ENCODE measurements around the gene C3orf52.

The C3orf52 gene

DNA sequence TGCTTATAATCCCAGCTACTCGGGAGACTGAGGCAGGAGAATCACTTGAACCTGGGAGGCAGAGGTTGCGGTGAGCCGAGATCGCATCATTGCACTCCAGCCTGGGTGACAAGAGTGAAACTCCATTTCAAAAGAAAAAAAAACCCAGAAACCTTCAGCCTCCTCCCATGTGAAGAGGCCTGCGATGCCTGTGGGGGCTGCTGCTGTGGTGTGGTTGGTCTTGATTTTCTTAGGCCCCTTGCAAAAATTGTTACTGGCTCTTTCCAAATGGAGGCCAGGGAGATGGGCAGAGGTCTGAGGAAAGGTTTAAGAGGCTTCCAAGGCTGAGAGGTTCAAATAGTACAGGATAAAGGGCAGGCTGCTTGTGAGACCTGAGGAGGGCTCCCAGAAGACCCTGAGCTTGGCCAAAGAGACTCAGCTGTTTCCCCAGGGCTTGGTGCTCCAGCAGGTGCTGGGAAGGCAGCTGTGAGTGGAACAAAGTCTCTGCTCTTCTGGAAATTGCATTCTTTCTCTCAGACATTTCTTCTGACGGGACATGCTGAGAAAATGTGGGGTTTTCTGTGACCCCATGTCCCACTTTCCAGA is 28.5 kb downstream of the C3orf52 start:
- H3K9me3 ChIP-seq (ENCODE audit: control insufficient read depth, low read length) = no peaks in the 10 kb centered on the region
- H3K9ac ChIP-seq (ENCODE audit: low read length) = no peak overlapping the region
- H3K27me3 ChIP-seq (ENCODE audit: control insufficient read depth, insufficient read depth, low read length) = no peaks in the 10 kb centered on the region
- no peak overlapping the region for H3K4me3 ChIP-seq (ENCODE audit: low read length)
- H3K4me1 ChIP-seq (ENCODE audit: control insufficient read depth, insufficient read depth, low read length) = no peaks in the 10 kb centered on the region
- H3K36me3 ChIP-seq (ENCODE audit: control insufficient read depth, insufficient read depth, low read length) = peaks cover 4% of the 10 kb centered on the region

DNA sequence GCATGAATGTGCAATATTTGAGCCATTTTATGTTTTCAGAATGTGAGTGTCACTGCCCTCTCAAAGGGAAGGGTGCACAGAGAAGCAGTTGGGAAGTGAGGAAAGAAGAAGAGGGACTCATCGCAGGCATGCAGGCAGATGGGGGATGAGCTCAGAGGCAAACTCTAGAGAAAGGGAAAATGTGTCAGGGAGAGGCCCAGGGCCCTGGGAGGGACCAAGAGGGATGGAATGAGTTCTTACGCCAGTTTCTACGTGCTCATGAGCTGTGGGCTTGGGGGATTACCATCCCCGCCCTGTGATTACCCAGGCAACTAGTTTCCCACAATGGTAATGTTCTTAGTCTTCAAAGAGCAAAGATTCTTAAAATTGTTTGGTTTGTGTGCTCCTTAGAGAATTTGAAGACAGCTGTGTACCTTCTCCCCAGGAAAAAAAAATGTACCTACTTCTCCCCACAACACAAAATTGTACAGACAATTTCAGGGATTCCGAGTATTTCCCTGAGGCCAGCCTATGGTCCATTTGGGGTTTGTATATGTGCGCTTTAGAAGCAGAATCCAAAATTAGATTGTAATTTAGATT is 29.1 kb downstream of the C3orf52 start:
- H3K9me3 ChIP-seq (ENCODE audit: control insufficient read depth, low read length) = no peaks in the 10 kb centered on the region
- H3K9ac ChIP-seq (ENCODE audit: low read length) = no peak overlapping the region
- H3K4me1 ChIP-seq (ENCODE audit: control insufficient read depth, insufficient read depth, low read length) = no peaks in the 10 kb centered on the region

DNA sequence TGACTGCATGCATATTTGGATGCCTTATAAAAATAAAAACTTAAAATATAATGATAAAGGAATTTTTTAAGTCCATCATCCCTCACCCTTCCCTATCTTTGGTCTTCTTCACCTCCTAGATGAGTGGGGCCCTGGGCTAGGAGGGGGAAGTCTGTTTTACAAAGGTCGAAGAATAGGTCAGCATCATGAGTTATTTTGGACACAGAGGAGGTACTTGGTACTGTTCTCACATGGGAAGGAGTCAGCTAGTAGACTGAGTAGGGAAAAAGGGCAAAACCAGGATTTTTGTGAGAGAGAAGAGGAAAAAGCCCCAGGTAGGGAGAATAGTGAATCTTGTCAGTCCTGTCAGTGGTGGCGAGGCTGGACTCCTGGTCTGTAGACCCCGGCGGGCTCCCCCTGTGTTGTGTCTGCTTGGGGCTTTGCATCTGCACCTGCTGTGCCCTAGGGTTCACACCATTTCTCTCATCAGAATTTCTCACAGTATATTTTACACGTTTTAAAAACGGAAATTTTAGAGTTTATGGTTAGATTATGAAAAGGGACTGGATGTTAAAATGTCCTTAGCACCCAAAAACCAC is 29.7 kb downstream of the C3orf52 start:
- no peak overlapping the region for H3K4me3 ChIP-seq (ENCODE audit: low read length)
- H3K9me3 ChIP-seq (ENCODE audit: control insufficient read depth, low read length) = no peaks in the 10 kb centered on the region
- no peaks in the 10 kb centered on the region for H3K27me3 ChIP-seq (ENCODE audit: control insufficient read depth, insufficient read depth, low read length)
- H3K36me3 ChIP-seq (ENCODE audit: control insufficient read depth, insufficient read depth, low read length) = peaks cover 4% of the 10 kb centered on the region
- no peaks in the 10 kb centered on the region for H3K4me1 ChIP-seq (ENCODE audit: control insufficient read depth, insufficient read depth, low read length)
- H3K9ac ChIP-seq (ENCODE audit: low read length) = no peak overlapping the region

More for the DNA sequence above, 29.1 kb downstream of the C3orf52 start:
- peaks cover 4% of the 10 kb centered on the region for H3K36me3 ChIP-seq (ENCODE audit: control insufficient read depth, insufficient read depth, low read length)
- H3K27me3 ChIP-seq (ENCODE audit: control insufficient read depth, insufficient read depth, low read length) = no peaks in the 10 kb centered on the region
- no peak overlapping the region for H3K4me3 ChIP-seq (ENCODE audit: low read length)

DNA sequence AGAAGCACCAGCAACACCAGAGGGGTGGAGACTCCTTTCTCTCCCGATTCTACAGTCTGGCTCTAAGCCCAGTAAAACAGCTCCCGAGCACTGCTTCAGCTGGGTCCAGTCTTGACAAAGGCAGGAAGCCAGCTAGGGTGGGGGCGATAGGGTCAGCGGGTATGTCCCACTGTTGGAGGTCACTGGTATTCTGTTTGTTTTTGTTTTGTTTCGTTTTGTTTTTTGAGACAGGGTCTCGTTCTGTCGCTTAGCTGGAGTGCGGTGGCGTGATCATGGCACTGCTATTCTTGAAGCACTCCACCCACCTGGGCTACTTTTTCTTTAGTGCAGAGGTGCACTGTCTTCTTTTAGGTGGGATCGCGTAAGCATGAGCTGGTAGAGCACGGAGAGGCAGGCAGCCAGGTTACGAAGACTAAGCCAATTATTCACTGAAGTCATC is 30.6 kb downstream of the C3orf52 start:
- H3K4me1 ChIP-seq (ENCODE audit: control insufficient read depth, insufficient read depth, low read length) = no peaks in the 10 kb centered on the region
- no peak overlapping the region for H3K9ac ChIP-seq (ENCODE audit: low read length)
- no peaks in the 10 kb centered on the region for H3K27me3 ChIP-seq (ENCODE audit: control insufficient read depth, insufficient read depth, low read length)
- no peak overlapping the region for H3K4me3 ChIP-seq (ENCODE audit: low read length)
- H3K9me3 ChIP-seq (ENCODE audit: control insufficient read depth, low read length) = no peaks in the 10 kb centered on the region
- peaks cover 4% of the 10 kb centered on the region for H3K36me3 ChIP-seq (ENCODE audit: control insufficient read depth, insufficient read depth, low read length)

DNA sequence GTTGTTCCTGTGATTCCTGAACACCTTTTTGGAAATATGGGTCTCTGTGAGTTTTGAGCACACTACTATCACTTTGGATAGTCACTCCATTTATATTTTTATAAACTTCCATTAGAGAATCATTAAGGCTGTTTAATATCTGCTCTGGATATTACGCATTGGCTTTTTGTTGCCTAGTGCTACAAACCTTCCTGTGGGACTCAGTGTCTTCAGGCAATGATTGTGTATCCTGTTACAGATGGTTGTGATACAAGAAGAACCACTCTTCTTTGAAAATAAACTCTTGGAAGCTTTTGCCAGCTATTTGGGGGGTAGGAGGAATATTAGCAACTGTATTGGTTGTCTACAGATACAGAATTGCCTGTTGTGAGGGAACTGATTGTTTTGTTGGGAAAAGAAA is 31.2 kb downstream of the C3orf52 start:
- Histone ChIP-seq H3K36me3 (ENCODE audit: control insufficient read depth, insufficient read depth, low read length) (peaks cover 4% of the 10 kb centered on the region), H3K9ac (ENCODE audit: low read length) (no peak overlapping the region), H3K27me3 (ENCODE audit: control insufficient read depth, insufficient read depth, low read length) (no peaks in the 10 kb centered on the region), H3K4me3 (ENCODE audit: low read length) (no peak overlapping the region), H3K9me3 (ENCODE audit: control insufficient read depth, low read length) (no peaks in the 10 kb centered on the region), H3K4me1 (ENCODE audit: control insufficient read depth, insufficient read depth, low read length) (no peaks in the 10 kb centered on the region)

GRCh38 chr3:112117841-112118571 is 31.8 kb downstream of the C3orf52 start:
- Histone ChIP-seq H3K36me3 (ENCODE audit: control insufficient read depth, insufficient read depth, low read length) (peaks cover 4% of the 10 kb centered on the region), H3K4me1 (ENCODE audit: control insufficient read depth, insufficient read depth, low read length) (no peaks in the 10 kb centered on the region), H3K4me3 (ENCODE audit: low read length) (no peak overlapping the region), H3K27me3 (ENCODE audit: control insufficient read depth, insufficient read depth, low read length) (no peaks in the 10 kb centered on the region), H3K9ac (ENCODE audit: low read length) (no peak overlapping the region), H3K9me3 (ENCODE audit: control insufficient read depth, low read length) (no peaks in the 10 kb centered on the region)

DNA sequence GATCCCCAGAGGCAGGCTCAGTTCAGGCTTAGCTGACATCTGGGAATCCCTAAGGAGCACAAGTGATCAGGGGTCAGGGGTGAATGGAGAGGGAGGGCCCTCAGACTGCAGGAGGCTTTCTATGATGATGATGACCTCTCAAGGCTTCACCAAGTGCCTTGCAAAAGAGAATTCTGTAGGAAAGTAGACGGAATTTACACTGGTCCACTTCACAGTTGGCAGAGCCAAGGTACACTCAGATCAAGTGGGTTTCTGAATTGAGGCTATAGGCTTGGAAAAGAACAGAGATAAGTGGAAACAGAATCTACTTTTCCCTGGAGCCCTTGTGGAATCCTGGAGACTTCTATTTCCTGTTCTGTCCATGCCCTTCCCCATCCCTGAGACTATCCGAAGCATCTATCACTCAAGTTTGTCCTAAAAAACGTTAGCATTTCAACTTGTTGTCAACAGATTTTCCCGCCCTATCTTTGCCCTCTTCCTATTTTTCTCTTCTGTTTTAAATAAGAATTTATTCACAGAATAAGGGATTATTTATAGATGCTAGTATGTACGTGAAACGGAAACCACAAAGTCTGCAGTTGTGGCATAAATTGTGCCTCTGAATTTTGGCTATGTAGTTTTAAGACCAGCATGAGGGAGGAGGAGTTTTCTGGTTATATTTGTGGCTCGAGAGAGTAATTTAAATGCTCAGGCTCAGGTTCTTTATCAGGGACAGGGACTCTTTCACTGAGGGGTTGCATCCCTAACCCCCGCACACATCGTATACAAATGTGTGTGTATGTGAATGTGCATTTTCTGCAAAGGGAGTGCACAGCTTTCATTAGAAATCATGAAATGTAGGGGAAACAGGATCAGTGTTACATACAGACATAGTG is 34.0 kb downstream of the C3orf52 start:
- Histone ChIP-seq H3K27me3 (ENCODE audit: control insufficient read depth, insufficient read depth, low read length) (no peaks in the 10 kb centered on the region), H3K9ac (ENCODE audit: low read length) (no peak overlapping the region), H3K9me3 (ENCODE audit: control insufficient read depth, low read length) (no peaks in the 10 kb centered on the region), H3K4me3 (ENCODE audit: low read length) (no peak overlapping the region), H3K4me1 (ENCODE audit: control insufficient read depth, insufficient read depth, low read length) (no peaks in the 10 kb centered on the region), H3K36me3 (ENCODE audit: control insufficient read depth, insufficient read depth, low read length) (peaks cover 4% of the 10 kb centered on the region)

- peaks cover 2% of the 10 kb centered on the region for H3K36me3 ChIP-seq (ENCODE audit: control insufficient read depth, insufficient read depth, low read length)
- H3K4me3 ChIP-seq (ENCODE audit: low read length) = no peak overlapping the region
- H3K27me3 ChIP-seq (ENCODE audit: control insufficient read depth, insufficient read depth, low read length) = no peaks in the 10 kb centered on the region
- no peaks in the 10 kb centered on the region for H3K4me1 ChIP-seq (ENCODE audit: control insufficient read depth, insufficient read depth, low read length)
- no peak overlapping the region for H3K9ac ChIP-seq (ENCODE audit: low read length)
- H3K9me3 ChIP-seq (ENCODE audit: control insufficient read depth, low read length) = no peaks in the 10 kb centered on the region
Measured at GRCh38 chr3:112121577-112122547, 35.7 kb downstream of the C3orf52 start.

GRCh38 chr3:112122870-112123269 is 36.7 kb downstream of the C3orf52 start:
- H3K27me3 ChIP-seq (ENCODE audit: control insufficient read depth, insufficient read depth, low read length) = no peaks in the 10 kb centered on the region
- no peaks in the 10 kb centered on the region for H3K9me3 ChIP-seq (ENCODE audit: control insufficient read depth, low read length)
- no peaks in the 10 kb centered on the region for H3K36me3 ChIP-seq (ENCODE audit: control insufficient read depth, insufficient read depth, low read length)
- no peak overlapping the region for H3K9ac ChIP-seq (ENCODE audit: low read length)
- H3K4me1 ChIP-seq (ENCODE audit: control insufficient read depth, insufficient read depth, low read length) = no peaks in the 10 kb centered on the region
- H3K4me3 ChIP-seq (ENCODE audit: low read length) = no peak overlapping the region

DNA sequence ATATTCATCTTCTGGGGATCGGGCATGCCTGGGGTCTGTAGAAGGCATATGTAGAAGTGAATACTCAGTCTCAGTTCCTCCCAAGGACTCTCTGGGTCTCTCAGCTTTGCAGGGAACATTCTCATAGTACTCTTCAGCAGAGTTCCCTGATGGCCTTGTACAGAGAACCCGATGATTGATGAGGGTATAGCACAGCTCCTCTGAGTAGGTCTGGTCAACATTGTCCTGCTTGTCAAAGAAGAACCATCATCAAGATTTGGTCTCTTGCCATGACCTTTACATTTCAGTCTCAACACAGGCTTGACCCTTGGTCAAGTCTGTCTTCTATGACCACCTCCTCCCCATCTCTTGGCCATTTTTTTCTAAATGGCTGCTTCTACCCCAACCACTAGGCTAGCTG is 37.4 kb downstream of the C3orf52 start:
- H3K9ac ChIP-seq (ENCODE audit: low read length) = no peak overlapping the region
- no peak overlapping the region for H3K4me3 ChIP-seq (ENCODE audit: low read length)
- H3K27me3 ChIP-seq (ENCODE audit: control insufficient read depth, insufficient read depth, low read length) = no peaks in the 10 kb centered on the region
- H3K9me3 ChIP-seq (ENCODE audit: control insufficient read depth, low read length) = no peaks in the 10 kb centered on the region
- no peaks in the 10 kb centered on the region for H3K4me1 ChIP-seq (ENCODE audit: control insufficient read depth, insufficient read depth, low read length)
- no peaks in the 10 kb centered on the region for H3K36me3 ChIP-seq (ENCODE audit: control insufficient read depth, insufficient read depth, low read length)

All from mucosa of stomach (tissue), 1 donor.